Retina (tissue), 1 donor: ENCODE data around the gene KISS1R.
"Not testable (repeated sequence)": the region's sequence is repeated elsewhere in the genome, so short reads cannot be mapped to it uniquely, and the experiment has no call there.

Experiments
- DNase-seq: peaks from one replicate; pipeline ENCODE4 v3.0.0-alpha.2; 2016

The KISS1R gene

DNA sequence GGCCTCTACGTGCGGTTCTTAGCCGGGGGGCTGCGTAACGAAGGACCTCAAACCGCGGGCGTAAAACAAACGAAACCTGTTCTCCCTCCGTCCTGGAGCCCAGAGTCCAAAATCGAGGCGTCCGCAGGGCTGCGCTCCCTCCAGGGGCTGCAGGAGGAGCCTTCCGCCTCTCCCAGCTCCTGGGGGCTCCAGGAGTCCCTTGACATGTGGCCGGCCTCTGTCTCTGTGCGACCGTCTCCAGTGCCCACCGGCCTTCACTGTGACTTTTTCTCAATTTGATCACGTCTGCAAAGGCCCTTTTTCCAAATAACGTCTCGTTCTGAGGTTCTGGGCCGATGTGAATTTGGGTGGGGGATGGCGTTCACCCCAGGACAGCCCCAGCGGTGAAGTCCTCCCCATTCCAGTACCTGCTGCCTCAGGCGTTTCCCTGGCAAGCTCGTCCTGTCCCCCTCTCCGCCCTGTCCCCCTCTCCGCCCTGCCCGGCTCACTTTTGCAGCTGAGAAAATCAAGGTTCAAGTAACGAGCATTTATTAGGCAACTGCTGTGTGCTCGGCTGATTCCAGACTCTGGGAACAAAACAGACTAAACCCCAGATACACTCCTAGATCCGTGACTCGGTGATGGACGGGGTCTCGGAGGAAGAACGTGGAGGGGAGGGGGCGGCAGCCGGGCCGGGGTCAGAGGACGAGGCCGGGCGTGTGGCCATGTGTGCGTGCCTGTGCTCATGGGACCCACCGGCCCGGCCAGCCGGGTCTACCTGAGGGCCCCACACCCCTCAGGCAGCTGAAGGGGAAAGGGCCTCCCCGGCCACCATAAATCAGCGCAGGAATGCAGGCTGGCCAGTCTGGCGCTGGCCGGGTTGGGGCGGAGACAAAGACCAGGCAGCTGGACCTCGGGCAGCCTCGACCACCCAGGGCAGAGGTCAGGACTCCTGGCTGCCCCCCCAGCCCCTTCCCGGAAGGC is 39.0 kb downstream of the KISS1R start:
- DNase-seq = peak; percentile 54

DNA sequence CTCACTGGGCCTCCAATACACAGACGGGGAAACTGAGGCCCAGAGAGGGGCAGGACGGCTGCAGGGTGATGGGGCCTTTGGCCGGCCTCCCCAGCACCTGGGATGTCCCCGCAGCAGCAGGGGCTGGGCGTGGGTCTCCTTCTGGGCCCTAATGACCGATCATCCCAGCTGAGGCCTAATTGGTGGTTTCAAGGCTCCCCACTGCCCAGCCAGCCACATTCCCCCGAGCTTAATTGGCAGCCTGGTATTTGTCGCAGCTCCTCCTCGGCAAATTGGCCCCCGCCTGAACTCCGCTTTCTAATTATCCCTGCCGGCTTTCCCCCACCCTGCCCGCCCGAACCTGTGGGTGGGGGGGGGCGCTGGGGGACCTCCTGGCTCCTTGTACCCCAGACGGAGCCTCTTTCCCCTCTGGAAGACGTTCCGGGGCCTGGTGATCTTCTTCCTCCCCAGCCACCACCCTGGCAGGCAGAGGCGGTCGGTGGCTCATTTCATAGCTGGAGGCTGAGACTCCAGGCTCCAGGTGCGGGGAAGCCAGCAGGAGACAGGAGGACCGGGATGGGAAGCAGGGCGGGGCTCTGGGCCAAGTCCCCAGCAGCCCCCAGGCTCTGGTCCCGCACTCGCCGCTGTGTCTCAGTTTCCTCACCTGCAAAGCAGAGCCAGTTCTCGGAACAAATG is 39.8 kb downstream of the KISS1R start:
- peak; percentile 92 for DNase-seq

DNA sequence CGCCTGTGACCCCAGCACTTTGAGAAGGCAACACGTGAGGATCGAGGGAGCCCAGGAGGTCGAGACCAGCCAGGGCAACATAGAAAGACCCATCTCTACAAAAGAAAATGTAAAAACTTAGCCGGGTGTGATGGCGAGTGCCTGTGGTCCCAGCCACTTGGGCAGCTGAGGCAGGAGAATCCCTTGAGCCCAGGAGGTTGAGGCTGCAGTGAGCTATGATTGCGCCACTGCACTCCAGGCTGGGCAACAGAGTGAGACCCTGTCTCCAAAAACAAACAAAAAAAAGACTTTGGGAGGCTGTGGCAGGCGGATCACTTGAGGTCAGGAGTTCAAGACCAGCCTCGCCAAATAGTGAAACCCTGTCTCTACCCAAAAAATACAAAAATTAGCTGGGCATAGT is 40.4 kb downstream of the KISS1R start:
- not testable (repeated sequence) for DNase-seq

GRCh38 chr19:958967-959855 is 42.1 kb downstream of the KISS1R start:
- DNase-seq = no peak

DNA sequence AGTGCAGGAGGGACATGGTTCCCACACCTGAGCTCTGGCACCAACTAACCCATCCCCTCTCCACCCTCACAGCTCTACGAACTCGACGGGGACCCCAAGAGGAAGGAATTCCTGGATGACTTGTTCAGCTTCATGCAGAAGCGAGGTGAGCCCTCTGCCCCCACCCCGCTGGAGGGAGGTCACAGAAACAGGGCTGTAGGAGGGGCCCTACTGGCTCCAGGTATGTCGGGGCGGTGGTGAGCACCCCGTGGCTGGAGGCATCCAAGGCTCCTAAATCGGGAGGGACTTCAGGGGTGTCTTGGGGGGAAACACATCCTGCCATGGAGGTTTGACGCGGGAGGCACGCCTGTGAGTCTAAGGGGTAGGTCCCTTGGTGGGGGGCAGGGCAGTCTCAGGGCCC is 42.9 kb downstream of the KISS1R start:
- DNase-seq = no peak

GRCh38 chr19:960601-960938 is 43.4 kb downstream of the KISS1R start:
- DNase-seq = no peak

- DNase-seq = no peak
Measured at GRCh38 chr19:961866-962620, 44.9 kb downstream of the KISS1R start.

DNA sequence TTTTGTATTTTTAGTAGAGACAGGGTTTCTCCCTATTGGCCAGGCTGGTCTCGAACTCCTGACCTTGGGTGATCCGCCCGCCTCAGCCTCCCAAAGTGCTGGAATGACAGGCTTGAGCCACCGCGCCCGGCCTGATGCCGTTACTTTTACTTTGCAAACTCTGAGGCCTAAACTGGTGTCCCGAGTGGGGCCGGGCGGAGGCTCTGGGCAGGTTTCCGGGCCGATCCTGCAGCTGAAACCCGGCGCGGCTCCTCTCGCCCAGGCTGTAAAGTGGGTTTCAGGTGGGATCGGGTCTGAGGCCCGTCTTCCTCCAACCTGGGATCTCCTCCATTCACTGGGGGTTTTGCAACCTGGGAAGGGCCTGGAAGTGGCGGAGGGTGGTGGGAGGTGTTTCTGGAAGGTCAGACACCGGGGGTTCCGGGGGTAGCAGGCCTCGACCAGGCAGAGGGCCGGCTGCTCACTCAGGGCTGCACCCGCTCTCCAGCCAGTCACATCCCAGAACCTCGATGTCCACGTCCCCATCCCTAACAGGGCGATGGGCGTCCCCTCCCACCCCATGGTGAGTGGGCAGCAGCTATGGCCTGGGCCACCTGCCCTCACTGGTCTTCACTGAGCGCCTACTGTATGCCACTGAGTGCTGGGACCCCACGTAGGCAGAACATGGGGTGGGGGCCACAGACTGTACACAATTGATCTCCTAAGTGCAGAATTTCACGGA is 45.7 kb downstream of the KISS1R start:
- no peak for DNase-seq

DNA sequence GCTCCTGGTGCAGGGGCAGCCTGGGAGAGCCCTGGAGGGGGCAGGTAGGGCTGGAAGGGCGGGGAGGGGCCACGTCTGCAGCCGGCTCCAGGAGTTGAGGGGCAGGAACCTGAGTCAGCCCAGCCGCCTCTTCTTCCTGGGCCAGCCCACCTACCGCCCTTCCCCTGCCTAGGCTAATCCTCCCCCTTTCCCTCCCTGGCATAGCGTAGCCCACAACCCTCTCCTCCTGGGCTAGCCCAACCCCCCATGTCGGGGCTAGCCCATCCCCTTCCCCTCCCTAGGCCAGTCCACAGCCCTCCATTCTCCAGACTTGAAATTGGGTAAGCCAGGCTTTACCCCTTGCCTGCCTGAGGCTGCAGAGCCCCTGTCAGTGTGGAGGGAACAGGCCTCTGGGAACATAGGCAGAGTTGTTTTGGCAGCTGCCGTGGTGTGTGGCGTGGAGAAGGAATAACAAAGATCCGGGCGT is 46.4 kb downstream of the KISS1R start:
- DNase-seq = no peak

DNA sequence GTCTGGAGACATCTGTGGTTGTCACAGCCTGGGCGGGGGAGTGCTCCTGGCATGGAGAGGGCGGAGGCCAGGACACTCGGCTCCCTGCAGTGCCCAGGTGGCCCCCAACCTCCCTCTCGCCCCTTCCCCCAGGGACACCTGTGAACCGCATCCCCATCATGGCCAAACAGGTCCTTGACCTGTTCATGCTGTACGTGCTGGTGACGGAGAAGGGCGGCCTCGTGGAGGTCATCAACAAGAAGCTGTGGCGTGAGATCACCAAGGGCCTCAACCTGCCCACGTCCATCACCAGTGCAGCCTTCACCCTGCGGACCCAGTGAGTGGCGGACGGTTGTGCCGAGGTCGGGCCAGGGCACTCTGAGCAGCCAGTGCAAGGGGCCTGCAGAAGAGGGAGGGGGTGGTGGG is 47.0 kb downstream of the KISS1R start:
- DNase-seq = no peak

GRCh38 chr19:964761-965694 is 47.9 kb downstream of the KISS1R start:
- DNase-seq = no peak

GRCh38 chr19:966485-967088 is 49.5 kb downstream of the KISS1R start:
- DNase-seq = no peak
